ENCODE results near the gene NAV2. TPM values are rescaled to one million over a fixed set of nuclear protein-coding genes. Genes with fewer than 3 reads are reported as not detected.

Gene NAV2
- total RNA-seq, 1 donor from 2014 or later = 10.3 TPM

DNA sequence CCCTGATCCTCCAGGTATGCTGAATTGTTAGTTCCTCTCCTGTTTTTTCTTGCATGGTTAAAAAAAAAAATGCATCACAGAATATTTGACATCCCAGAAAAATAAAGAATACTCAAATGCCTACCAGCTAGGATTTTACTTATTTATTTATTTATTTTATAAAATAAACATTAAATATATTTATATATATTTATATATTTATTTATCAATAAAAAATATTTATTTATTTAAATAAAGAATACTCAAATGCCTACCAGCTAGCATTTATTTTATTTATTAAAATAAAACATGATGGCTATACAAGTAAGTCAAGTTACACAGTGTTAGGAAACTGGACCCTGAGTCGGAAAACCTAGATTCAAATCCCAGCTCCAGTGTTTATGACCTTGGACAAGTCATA, 164.1 kb downstream of the NAV2 start:
- H3K27me3 Mint-ChIP-seq = no peaks in the 10 kb centered on the region
- POLR2A ChIA-PET = no interaction called here
- H3K4me3 Mint-ChIP-seq = no peak overlapping the region
- CTCF ChIA-PET = no interaction called here
- H3K4me1 Mint-ChIP-seq = no peaks in the 10 kb centered on the region
- intact Hi-C loops (cut with micrococcal nuclease) = no loop called here
- no peak overlapping the region for H3K27ac Mint-ChIP-seq
- no peak for ATAC-seq (ENCODE audit: low read depth)
- TF ChIP-seq, protein P1, sequence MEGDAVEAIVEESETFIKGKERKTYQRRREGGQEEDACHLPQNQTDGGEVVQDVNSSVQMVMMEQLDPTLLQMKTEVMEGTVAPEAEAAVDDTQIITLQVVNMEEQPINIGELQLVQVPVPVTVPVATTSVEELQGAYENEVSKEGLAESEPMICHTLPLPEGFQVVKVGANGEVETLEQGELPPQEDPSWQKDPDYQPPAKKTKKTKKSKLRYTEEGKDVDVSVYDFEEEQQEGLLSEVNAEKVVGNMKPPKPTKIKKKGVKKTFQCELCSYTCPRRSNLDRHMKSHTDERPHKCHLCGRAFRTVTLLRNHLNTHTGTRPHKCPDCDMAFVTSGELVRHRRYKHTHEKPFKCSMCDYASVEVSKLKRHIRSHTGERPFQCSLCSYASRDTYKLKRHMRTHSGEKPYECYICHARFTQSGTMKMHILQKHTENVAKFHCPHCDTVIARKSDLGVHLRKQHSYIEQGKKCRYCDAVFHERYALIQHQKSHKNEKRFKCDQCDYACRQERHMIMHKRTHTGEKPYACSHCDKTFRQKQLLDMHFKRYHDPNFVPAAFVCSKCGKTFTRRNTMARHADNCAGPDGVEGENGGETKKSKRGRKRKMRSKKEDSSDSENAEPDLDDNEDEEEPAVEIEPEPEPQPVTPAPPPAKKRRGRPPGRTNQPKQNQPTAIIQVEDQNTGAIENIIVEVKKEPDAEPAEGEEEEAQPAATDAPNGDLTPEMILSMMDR (IDR thresholded peaks at IDR 0.05) = no peak
- no peaks in the 10 kb centered on the region for H3K36me3 Mint-ChIP-seq (ENCODE audit: low read depth)
- no peaks in the 10 kb centered on the region for H3K9me3 Mint-ChIP-seq
- DNase-seq = no peak

DNA sequence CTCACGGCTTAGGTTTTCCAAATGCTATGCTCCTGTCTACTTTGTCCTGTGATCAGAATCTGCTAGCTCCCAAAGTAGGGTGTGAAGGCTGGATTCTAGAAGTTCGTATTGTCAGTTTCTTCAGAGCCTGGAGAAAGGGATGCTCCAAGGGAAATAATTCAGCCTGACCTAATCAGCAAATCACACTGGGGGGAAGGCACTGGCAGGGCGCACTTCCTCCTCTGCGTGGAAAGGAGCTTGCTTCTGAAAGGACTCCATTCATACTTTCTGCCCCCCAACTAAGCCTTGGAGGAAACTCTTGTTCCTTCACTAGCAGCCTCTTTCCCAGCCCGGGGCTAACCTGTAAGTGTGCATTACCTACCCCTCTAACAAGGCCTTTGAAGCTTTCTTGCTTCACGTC, 165.9 kb downstream of the NAV2 start:
- DNase-seq = no peak
- POLR2A ChIA-PET = no interaction called here
- TF ChIP-seq, protein P1 (IDR thresholded peaks at IDR 0.05) = no peak
- H3K4me3 Mint-ChIP-seq = no peak overlapping the region
- H3K4me1 Mint-ChIP-seq = no peaks in the 10 kb centered on the region
- no peaks in the 10 kb centered on the region for H3K9me3 Mint-ChIP-seq
- H3K36me3 Mint-ChIP-seq (ENCODE audit: low read depth) = no peaks in the 10 kb centered on the region
- intact Hi-C loops (cut with micrococcal nuclease) = no loop called here
- CTCF ChIA-PET = no interaction called here
- ATAC-seq (ENCODE audit: low read depth) = no peak
- H3K27ac Mint-ChIP-seq = no peak overlapping the region
- H3K27me3 Mint-ChIP-seq = no peaks in the 10 kb centered on the region

DNA sequence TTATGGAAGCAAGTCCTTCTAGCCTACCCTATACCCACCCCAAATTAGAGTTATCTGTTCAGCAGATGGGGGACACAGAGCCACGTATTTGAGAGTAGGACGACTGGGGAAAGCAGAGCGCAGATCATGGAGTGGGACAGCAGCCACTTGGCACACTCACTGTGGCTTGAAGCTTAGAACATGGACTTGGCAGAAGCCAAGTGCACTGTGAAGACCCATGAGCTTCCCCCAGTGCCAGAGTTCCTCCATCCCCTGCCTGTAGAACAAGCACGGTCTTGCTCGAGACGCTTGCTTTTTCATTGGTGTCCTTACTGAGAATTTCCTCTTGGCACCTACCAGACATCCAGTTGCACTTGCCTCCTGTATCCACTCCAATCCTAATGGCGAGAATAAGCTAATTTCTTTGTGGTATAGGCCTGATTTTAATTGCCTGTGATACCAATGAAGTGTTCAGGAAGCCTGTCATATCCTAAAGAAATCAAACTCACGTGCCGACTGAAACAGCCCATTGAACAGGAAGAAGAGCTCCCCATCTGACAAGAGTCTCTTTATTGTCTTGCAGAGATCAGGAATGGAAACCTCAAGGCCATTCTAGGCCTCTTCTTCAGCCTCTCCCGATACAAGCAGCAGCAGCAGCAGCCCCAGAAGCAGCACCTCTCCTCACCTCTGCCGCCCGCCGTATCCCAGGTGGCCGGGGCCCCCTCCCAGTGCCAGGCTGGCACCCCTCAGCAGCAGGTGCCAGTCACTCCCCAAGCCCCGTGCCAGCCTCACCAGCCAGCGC, 166.9 kb downstream of the NAV2 start:
- ChIA-PET POLR2A (no interaction called here), CTCF (no interaction called here)
- intact Hi-C loops (cut with micrococcal nuclease) = no loop called here
- TF ChIP-seq, protein P1 (IDR thresholded peaks at IDR 0.05) = no peak
- Mint-ChIP-seq H3K4me3 (no peak overlapping the region), H3K36me3 (ENCODE audit: low read depth) (no peaks in the 10 kb centered on the region), H3K27ac (no peak overlapping the region), H3K27me3 (no peaks in the 10 kb centered on the region), H3K9me3 (no peaks in the 10 kb centered on the region), H3K4me1 (no peaks in the 10 kb centered on the region)
- ATAC-seq (ENCODE audit: low read depth) (no peak), DNase-seq (no peak)

DNA sequence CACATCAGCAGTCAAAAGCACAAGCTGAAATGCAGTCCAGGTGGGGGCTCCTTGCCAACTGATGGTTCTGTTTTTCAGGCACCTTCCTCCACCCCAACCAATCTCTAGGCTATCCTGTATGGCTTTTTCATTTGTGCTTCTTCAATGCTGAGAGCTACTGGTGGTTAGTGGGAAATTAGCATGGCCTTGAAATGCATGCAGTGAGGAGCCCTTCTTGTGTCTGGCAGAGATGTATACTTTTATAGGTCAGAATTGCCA, 167.4 kb downstream of the NAV2 start:
- Mint-ChIP-seq H3K4me3 (no peak overlapping the region), H3K27ac (no peak overlapping the region), H3K9me3 (no peaks in the 10 kb centered on the region), H3K27me3 (no peaks in the 10 kb centered on the region), H3K36me3 (ENCODE audit: low read depth) (no peaks in the 10 kb centered on the region), H3K4me1 (no peaks in the 10 kb centered on the region)
- no peak for DNase-seq
- ChIA-PET CTCF (no interaction called here), POLR2A (no interaction called here)
- TF ChIP-seq, protein P1 (IDR thresholded peaks at IDR 0.05) = no peak
- ATAC-seq (ENCODE audit: low read depth) = no peak
- intact Hi-C loops (cut with micrococcal nuclease) = no loop called here

DNA sequence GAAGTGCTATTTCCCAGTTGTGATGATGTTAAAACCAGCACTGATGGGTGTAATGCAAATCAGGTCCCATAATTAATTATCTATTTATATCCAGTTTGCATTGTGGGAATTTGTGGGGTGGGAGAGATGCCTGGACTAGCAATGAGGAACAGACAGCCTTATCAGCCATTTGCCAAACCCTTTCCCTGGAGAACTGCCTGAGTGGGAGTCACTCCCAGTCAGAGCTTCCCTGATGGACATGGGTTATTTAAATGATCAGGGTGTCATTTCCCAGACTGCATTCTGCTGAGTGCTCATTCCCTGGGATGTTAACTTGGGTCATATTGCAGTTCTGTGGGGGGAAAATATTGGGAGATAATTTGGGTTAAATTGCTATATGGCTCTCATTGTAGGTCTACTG, 168.5 kb downstream of the NAV2 start:
- H3K4me1 Mint-ChIP-seq = no peaks in the 10 kb centered on the region
- TF ChIP-seq, protein P1 (IDR thresholded peaks at IDR 0.05) = no peak
- H3K4me3 Mint-ChIP-seq = no peak overlapping the region
- no peaks in the 10 kb centered on the region for H3K36me3 Mint-ChIP-seq (ENCODE audit: low read depth)
- DNase-seq (no peak), ATAC-seq (ENCODE audit: low read depth) (no peak)
- ChIA-PET CTCF (no interaction called here), POLR2A (no interaction called here)
- no peaks in the 10 kb centered on the region for H3K9me3 Mint-ChIP-seq
- intact Hi-C loops (cut with micrococcal nuclease) = no loop called here
- no peaks in the 10 kb centered on the region for H3K27me3 Mint-ChIP-seq
- no peak overlapping the region for H3K27ac Mint-ChIP-seq

All from activated B cell treated with CpG ODN at 0.5 μM for 24 hours (primary cell).